GM18507 (cell line): ENCODE data around the gene FILIP1L.
"Not testable (repeated sequence)": the region's sequence is repeated elsewhere in the genome, so short reads cannot be mapped to it uniquely, and the experiment has no call there.

Source experiments
- DNase-seq: peaks from one replicate; pipeline ENCODE4 v3.0.0; 2011; ENCODE audit warnings: low read depth; ENCODE audit not compliant: insufficient read length; ENCODE audit errors: extremely low spot score
- FAIRE-seq: peaks from 2 replicates; lab custom pipeline; 2011; peaks lifted over from hg19 to GRCh38; lab: Jason Lieb, UNC

FILIP1L gene

DNA sequence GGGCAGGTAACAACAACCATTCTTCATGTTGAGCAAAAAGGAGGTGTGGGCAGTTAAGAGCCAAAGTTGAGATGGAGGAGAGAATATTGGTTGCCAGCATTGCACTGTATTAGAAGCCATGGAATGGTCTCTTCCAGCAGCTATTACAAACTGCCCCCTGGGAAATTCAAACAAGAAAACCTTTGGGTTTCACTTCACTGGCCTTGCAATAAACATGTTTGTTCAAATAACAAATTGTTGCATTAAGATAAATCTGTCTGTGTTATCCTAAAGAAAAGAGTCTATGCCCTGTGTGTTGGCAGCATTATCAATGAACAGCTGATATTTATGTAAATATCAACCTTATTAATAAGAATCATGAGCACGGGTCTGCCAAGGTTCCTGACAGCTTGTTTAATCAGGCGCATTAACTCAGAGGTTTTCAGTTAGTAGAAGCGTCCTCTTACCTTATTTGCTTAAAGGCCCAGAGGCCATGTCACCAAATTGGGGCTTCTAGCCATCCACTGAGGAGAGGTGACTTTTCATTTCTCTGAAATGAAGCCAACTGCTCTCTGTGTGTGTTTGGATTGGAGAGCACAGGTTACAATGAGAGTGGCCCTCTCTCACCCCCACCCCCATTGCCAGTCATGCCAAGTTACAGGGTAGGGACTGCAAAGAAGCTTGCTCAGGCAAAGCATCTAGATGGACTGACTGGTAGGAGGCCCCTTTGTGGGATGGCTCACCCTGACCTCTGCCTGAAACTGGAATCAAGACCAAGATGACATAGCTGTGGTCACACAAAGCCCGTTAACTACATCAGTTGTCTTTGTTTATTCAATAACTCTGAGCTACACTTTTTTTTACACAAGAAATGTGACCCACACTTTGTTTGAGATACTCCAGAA lies 10.5 kb downstream of the FILIP1L start:
- FAIRE-seq = peak; percentile 93
- peak; percentile 32 for DNase-seq

DNA sequence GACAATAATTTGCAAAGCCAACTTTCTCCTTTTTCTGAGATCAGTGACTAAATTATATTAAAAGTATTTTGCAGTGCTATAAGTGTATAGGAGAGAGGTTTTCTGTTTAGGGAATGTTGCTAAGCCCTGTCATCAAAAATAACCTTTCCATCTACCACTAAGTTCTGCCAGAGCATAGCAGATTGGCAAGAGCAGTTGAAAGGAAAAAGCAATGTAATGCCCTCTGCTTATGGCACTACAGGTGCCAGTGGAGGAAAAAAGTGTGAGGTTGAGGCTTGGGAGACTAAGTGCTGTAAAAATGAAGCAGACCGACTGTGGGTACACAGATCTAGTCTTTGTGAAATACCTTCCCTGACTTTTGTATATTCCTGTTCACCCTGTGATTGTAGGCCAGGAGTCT lies 11.5 kb downstream of the FILIP1L start:
- DNase-seq = no peak
- FAIRE-seq = no peak

DNA sequence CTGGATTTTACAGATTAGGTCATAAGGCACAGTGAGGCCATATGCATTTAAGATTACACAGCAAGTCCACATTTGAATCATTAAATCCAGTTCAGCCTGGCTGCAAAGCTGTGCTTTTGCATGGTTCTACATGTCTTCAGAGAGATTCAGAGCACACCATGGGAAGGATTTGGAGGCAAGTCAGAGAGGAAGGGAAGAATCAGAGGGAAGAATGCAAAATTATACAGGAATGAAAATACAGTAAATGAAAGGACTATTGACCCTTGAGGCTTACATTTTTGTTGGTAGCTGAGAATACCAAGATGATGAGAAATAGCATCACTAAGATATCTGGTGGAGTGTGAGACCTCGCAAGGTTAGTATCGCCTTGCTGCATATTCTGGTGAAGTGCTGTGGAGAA lies 13.9 kb downstream of the FILIP1L start:
- FAIRE-seq (no peak), DNase-seq (no peak)

DNA sequence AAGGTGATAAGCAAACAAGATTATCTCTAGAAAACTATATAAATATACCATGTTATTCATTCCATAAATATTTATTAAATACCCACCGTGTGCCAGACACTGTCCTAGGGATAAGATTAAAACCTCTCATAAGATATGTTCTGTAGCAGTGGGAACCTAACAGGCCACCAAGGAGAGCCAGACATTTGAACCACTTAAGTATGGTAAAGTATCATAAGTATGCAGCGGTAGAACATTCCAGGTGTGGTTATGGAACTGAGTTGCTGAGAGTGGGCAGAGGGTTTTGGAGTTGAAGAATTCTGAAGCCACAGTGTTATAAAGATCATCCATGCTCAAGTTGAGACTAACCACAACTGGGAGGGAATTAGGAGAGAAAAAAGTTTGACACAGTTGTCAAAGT lies 14.7 kb downstream of the FILIP1L start:
- FAIRE-seq = no peak
- DNase-seq = no peak

DNA sequence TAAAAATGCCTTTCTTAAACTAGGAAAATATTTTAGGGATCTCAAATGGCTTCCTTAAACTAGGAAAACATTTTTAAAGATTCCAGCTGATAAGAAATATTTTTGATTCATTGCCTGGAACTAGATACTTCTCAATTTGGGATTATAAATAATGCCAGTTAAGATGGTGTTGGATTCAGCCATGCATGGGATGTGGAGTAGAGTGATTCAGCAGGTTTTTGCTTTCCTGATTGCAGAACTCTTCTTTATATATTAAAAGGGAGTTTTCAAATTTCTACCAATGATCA lies 15.6 kb downstream of the FILIP1L start:
- FAIRE-seq (no peak), DNase-seq (no peak)

DNA sequence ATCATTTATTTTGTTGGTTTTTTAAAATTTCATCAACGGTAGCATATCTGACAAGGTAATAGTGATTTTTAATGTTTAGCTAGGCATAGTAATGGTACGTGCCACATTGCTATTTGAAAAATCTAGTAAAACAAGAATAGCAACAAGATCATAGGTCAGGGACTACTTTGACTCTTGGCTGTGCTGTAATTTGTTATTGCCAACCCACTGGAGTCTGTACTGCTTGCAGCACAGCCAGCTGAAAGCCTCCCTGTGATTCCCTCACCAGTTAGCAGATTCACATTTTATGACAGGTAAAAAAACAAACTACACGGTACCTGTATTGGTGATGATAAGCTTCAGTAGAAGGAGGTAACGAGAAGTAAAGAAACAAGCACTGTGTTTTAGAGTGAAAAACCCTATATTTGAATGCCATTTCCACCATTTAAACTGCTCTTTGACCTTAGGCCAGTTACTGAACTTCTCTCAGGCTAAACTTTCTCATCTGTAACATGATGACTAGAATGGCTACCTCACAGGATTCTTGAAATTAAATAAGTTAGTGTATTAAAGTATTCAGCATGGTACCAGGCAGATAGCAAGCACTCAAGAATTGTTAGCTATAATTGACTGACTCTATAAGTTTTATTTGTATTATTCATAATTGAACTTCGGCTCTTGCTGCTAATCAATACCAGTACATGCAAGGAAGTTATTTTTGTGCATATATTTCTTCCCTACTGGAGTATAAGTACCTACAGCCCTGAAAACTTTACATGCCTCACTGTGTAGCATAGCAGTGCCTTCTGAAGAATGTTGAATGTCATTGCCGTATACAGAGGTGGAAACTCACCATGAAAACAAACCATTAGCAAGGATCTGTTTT lies 16.1 kb downstream of the FILIP1L start:
- DNase-seq = no peak
- FAIRE-seq = no peak

DNA sequence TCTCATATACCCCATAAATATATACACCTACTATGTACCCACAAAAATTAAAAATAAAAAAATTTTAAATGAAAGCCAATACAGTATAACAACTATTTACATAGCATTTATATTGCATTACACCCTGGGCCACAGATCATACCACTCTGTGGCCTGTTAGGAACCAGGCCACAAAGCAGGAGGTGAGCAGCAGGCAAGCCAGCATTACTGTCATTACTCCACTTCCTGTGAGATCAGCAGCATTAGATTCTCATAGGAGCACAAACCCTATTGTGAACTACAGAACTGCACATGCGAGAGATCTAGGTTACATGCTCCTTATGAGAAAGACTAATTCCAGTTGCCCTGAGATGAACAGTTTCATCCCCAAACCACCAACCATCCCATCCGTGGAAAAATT lies 17.4 kb downstream of the FILIP1L start:
- DNase-seq (no peak), FAIRE-seq (no peak)

DNA sequence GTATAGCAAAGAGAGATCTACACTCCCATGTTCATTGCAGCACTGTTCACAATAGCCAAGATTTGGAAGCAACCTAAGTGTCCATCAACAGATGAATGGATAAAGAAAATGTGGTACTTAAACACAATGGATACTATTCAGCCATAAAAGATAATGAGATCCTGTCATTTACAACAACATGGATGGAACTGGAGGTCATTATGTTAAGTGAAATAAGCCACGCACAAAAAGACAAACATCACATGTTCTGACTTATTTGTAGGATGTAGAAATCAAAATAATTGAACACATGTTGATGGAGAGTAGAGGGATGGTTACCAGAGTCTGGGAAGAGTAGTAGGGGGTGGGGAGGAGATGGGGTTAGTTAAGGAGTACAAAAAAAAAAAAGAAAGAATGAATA lies 18.0 kb downstream of the FILIP1L start:
- not testable (repeated sequence) for DNase-seq, FAIRE-seq

DNA sequence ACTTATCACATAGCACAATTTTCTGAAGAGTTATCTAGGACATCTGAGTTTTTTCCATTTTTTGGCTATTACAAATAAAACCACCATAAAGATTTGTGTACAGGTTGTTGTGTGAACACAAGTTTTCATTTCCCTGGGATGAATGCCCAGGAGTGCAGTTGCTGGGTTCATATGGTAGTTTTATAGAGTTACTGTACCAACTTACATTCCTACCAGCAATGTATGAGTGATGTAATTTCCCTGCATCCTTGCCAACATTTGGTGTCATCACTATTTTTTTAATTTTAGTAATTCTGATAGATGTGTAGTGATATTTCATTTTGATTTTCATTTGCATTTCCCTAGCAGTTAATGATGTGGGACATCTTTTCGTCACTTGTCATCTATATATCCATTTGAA lies 20.5 kb downstream of the FILIP1L start:
- DNase-seq = no peak
- FAIRE-seq = no peak

DNA sequence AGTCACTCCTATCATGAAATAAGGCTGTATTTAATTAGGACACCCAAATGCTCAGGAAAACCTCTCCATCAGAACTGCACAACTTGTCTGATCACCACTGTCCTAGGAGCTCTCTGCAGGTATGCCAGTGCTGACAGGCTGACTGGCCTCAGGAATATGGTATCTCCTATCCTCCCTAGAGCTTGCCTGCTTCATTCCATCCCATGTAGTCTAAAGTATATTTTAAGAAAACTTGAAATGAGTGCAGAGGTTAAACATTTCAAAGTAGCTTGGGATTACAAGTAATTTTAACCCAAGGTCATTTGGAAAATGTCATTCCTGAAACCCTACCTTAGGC lies 23.7 kb downstream of the FILIP1L start:
- FAIRE-seq (no peak), DNase-seq (no peak)

DNA sequence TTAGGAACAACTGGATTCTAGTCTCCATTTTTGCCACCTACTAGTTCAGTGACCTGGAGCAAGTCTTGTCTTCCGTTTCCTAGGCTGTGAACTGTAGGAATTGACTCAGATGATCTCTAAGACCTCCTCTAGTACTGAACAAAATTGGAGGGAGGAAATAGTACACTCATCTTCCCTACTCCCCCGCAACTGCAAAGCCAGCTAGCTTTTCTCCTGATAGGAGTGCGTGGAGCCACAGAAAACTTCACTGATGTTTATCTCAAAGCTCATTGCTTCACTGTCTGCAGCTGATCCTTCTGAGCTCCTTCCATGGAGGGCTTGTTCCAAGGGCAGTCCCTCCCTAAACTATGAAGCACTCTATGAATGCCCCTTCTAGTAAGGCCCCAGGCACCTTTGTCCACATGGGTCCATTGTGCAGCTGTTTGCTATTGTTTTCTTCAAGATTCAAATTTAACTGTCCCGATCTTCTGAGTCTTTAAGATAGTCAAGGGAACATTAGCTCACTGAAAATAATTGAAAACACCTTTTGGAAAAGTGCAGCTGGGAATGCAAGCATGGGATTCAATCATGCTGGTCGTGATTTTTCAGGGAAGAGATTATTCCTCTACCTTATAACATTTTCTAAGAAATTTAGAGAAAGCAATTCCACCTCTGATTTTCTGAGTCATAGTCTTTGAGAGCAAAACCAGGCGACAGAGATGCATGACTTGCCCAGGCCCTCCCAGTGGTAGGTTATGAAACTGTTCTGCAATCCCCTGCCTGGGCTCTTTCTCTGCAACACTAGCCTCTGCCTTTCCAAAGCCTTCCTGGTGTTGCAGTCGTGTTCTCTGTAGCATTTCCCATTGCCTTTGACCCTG lies 24.3 kb downstream of the FILIP1L start:
- FAIRE-seq = peak; percentile 79
- DNase-seq = no peak

DNA sequence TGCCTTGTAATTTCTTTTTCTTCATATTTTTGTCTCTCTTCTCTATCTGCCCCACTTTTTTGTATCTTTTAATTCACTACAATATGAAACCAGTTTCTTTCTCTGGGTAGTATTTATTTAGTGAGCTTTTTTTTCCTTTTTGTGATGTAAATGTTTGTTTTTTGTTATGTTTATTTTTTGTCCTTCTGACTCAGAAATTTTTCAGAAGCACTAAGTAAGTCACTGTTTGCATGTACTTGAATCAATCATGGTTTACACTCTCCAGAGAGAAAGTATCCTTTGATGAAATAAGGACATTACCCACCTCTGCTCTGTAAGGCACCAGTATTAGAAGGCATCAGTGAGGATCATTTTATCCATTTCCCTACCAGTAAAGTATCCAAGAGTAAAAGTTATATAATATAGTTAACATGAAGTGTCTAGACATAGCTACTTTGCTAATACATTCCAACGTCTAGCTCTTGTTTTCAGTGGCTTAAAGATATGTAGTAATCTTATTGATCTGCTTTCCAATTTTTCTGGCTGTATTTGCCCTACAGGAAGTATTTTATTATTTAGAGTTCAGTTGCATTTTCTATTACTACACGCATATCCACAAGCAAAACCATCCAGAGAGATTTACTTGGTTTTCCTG lies 25.4 kb downstream of the FILIP1L start:
- FAIRE-seq (no peak), DNase-seq (no peak)

DNA sequence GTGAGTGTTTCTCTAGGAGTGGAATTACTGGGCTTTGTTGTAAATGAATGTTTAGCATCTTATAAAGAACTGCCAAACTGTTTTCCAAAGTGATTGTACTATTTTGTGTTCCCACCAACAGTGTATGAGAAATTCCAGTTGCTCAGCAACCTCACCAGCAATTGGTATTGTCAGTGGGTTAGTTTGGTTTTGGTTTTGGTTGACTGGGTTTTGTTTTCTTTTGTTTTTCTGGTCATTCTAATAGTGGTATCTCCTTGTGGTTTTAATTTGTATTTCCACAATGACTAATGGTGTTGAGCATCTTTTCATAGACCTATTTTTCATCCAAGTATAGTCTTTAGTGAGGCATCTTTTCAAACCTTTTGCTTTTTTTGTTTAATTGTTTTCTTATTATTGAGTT lies 27.1 kb downstream of the FILIP1L start:
- FAIRE-seq = peak; percentile 89
- DNase-seq = no peak

DNA sequence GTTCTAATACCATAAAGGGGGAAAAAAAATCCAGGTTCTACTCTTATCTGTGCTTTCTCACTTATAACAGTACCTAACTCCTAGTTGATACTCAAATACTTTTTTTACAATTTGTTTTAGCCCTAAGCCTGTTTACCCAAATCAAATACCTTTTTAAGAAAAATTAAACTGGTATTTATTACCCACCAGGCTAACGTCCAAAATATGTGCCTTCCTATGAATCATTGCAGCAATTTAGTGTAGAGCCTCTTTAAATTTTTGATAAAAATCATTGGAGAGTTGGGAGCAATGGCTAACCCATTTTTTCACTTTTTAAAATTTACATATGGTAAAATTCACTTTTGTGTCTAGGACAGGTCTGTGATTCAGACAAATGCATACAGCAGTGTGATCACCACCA lies 27.9 kb downstream of the FILIP1L start:
- no peak for DNase-seq
- FAIRE-seq = no peak

DNA sequence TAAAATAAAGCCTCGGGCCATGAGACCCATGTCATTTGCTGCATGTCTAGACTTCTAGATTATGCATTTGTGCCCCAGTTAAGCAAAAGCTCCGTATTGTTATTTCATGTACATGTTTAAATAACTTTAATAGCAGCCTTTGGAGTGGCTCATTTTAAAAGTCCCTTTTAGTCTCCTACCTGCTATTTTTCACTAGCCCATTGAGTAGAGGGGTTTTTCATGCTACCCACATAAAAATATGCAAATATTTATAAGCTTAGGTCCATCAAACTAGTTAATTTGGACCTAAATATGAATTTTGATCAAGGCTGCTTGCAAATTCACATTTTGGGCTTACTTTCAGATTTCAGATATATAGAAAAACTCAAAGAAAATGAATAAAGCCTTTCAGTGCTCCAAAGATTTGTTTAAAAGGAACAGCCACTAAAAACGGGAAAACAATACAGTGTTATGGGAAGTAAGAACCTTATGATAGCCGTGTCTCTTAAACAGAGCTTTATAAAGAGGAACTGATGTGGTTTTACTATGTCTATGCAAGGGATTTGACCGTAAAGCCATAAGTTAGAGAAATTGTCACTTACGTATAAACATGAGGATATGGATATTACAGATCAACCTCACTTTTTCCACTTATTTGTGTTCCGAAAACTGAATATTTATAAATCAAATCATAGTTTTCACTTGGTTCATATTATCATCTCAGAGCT lies 30.0 kb downstream of the FILIP1L start:
- DNase-seq (no peak), FAIRE-seq (no peak)

DNA sequence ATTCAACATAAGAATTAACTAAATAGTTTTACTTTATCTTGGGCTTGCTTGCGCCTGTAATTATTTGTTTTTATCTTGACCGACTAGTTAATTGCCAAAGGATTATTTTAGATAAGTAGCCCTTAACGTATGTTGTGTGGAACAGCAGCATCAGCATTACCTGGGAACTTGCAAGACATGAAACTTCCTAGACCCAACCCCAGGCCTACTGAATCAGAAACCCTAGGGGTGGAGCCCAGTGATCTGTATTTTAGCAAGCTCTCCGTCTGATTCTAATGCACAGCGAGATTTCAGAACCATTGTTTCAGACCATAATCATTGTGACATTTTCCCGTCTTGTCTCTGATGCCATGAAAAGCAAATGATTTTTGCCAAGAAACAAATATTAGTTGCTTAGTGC lies 31.1 kb downstream of the FILIP1L start:
- no peak for FAIRE-seq
- no peak for DNase-seq

DNA sequence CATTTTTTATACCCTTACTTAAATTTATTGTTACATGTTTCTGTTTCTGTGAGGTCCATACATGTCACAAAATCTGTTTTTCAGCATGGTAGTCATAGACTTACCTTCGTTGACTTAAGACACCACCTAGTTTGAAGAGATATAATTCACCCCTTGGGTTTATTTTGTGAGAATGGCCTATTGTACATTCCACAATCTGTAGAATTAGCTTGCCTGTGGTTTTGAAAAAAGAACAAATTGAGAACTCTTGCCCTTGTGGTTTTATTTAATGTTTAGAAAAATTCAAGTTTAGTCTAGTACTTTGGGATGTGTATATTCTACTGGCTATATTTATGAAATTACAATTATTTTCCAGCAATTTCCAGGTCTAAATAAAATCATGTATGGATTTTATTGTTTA lies 31.6 kb downstream of the FILIP1L start:
- FAIRE-seq (no peak), DNase-seq (no peak)

DNA sequence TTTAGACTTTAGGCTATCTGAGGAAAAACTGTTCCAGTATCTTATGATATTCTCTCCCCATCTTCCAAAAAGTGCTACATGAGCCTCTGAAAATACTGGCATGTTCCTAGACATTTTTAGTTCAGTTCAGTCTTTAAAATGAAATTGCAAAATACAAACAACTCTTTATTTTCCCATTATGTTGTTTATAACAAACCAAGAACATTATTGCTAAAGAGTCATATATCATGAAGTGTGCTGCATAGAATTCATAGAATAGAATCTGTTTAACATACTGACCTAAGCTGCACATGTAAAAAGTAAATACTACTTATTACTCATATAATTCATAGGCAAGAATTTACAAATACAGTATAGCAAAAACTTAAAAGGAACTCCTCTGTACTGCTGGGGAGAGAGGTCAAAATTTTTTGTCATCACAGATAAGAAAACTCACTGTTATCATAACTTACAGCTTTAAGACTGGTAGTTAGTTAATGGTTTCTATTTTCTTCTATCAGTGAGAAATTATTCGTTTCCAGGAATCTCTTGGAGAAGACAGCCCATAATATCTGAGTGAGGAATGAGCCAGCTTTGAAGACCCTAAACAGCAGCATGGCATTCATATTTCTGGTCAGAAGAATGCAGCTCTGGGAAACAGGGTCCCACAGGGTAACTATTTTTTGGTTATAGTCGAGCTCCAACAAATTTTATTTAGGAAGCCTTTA lies 32.2 kb downstream of the FILIP1L start:
- no peak for DNase-seq
- no peak for FAIRE-seq

DNA sequence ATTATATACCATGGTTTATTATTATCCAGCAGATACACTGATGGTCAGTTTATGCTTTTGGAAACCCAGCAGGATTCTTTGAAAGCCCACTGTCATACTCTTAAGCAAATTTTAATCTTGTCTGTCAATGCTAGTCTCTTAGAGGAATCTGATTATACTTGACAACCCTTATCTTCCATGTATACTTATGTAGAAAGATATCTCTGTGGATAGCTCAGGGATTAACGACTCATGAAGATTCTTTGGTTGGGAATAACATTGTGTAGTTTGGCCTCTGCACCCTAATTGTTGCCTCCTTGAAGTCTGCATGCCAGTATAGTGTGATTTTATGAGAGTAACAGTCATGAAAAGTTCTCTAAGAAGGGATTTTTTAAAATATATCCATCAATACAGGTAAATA lies 33.0 kb downstream of the FILIP1L start:
- FAIRE-seq (no peak), DNase-seq (no peak)
